HG02870 (cell line): ENCODE results near the gene VRK2.
"Not testable (repeated sequence)": the region's sequence is repeated elsewhere in the genome, so short reads cannot be mapped to it uniquely, and the experiment has no call there.

Source experiments
- ATAC-seq: cut with Tn5 transposase; IDR thresholded peaks from one replicate; pipeline ENCODE4 v1.9.1; 2021; ENCODE audit warnings: mild to moderate bottlenecking, moderate library complexity; ENCODE audit not compliant: unreplicated experiment

Gene VRK2

DNA sequence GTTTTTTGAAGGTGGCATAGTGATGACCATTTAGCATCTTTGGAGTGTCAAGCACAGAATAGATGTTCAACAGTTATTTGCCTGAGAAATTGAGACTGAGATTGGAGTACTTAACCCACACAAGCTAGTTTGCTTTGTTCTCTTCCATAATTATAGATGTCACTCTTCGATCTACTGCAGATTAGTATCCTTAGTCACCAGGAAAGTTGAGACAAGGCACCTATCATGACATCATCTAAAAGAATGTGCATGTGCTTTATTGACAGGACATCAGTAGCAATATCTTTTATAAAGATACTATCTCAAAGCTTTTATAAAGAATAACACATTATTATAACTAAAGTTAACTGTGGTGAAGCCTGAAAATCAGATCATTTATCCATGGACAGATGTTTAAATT is 6.4 kb downstream of the VRK2 start:
- no peak for ATAC-seq

- no peak for ATAC-seq
These were observed 7.7 kb downstream of the VRK2 start for GRCh38 chr2:58054264-58054663.

DNA sequence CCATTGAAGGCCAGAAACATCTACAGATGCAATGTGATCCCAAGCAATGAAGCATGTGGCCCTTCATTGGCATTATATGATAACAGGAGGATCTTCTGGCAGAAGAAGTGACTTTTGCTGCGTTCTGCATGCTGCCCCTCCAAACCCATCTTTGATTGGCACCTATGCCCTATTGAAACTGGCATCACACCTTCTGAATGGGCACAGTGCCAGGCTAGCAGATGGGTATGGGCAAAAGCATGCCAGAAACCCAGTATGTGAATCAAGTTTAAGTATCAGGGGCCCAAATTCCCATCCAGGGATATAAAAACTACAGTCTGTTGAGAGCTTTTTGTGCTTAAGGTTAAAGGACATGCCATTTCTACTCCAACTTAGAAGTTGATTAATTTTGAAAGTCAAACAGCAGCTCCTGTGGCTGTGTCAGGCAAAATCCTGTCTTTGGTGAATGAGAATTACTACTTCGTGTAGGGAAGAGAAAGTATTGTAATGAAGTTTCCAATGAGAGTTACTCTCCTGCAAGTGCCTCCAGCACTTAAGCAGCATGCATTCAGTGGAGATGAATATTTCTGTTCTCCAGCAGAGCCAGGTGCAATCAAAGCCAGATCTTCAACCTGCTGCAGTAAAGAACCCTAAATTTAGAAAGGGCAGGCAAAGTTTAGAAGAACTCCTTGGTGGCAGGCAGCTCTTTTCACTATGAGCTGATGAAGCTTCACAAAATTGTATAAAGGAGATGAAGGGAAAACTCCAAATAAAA is 8.6 kb downstream of the VRK2 start:
- ATAC-seq, result peak; percentile 66

DNA sequence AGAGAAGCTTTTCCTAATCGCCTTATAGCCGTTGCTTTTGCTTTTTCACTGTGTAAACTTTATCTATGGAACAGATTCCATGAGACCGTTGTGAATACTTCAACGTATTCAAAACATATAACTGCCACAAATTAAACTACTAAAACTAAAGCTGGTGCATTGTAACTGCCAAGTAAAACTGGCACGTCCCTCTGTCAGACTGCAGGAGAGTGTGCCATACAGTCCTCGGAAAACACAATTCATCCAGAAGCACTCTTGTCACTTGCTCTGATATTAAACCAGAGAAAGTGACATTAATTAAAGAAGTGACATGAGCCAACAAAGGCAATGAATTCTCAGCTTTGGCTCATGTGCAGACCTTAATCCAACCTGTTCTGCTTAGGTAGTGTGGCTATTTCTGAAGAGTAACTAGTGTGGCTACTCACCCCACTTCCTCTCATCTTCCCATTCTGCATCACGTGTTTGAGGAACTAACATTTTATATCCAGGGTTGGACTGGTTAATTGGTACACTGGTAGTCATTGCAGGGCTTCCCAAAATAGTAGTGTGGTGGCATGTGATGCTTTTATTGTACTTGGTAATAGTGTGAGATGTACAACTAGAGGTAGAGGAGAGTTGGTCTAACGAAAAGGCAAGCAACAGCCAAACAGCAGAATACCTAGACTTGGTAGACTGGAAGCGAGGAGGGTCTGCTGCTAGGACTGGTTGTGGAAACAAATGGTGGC is 9.7 kb downstream of the VRK2 start:
- no peak for ATAC-seq

- no peak for ATAC-seq
These were observed 11.3 kb downstream of the VRK2 start for GRCh38 chr2:58057707-58058530.

DNA sequence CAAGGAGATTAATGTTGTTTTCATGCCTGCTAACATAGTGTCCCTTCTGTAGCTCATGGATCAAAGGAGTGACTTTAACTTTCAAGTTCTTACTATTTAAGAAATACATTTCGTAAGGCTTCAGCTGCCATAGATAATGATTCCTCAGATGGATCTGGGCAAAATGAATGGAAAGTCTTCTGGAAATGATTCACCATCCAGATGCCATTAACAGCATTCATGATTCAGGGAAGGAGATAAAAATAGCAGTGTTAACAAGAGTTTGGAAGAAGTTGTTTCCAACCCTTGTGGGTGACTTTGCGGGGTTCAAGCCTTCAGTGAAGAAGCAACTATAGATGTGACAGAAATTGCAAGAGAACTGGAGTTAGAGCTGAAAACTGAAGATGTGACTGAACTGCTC is 17.0 kb downstream of the VRK2 start:
- no peak for ATAC-seq

DNA sequence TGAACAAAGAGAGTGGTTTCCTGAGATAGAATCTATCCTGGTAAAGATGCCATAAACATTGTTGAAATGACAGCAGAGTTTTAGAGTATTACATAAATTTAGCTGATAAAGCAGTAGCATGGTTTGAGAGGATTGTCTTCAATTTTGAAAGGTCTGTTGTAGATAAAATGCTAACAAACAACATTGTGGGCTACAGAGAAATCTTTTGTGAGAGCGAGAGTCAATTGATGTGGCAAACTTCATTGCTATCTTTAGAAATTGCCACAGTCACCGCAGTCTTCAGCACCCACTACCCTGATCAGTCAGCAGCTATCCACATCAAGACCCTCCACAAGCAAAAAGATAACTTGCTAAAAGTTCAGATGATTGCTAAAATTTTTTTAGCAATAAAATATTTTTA is 17.5 kb downstream of the VRK2 start:
- no peak for ATAC-seq

GRCh38 chr2:58065248-58065647 is 18.6 kb downstream of the VRK2 start:
- no peak for ATAC-seq

DNA sequence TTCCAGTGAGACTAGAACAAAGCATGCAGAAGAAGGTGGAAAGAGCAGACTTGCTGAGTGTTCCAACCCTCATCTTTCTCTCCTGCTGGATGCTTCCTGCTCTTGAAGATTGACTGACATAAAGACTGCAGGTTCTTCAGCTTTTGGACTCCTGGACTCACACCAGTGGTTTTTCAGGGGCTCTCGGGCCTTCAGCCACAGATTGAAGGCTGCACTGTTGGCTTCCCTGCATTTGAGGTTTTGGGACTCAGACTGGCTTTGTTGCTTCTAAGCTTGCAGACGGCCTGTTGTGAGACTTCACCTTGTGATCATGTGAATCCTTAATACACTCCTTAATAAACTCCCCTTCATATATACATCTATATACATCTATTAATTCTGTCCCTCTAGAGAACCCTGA is 20.4 kb downstream of the VRK2 start:
- no peak for ATAC-seq

GRCh38 chr2:58070765-58071164 is 24.2 kb downstream of the VRK2 start:
- ATAC-seq, result no peak

- ATAC-seq, result no peak
These were observed 25.5 kb downstream of the VRK2 start for GRCh38 chr2:58072102-58072501.

DNA sequence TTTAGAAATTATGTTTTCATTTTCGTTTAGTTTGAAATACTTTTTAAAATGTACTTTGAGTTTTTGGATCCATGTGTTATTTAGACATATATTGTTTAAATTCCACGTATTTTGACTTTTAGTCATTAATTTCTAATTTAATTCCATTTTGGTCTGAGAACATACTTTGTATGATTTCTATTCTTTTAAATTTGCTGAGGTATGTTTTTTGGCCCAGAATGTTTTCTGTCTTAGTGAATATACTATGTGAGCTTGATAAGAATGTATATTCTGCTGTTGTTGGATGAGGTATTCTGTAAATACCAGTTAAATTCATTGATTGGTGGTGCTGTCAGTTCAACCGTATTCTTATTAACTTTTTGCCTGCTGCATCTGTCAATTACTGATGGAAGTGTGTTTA is 26.4 kb downstream of the VRK2 start:
- ATAC-seq, result no peak

- no peak for ATAC-seq
These were observed 27.1 kb downstream of the VRK2 start for GRCh38 chr2:58073751-58074150.

GRCh38 chr2:58081000-58081399 is 34.4 kb downstream of the VRK2 start:
- no peak for ATAC-seq

GRCh38 chr2:58089081-58089480 is 42.5 kb downstream of the VRK2 start:
- ATAC-seq, result no peak

DNA sequence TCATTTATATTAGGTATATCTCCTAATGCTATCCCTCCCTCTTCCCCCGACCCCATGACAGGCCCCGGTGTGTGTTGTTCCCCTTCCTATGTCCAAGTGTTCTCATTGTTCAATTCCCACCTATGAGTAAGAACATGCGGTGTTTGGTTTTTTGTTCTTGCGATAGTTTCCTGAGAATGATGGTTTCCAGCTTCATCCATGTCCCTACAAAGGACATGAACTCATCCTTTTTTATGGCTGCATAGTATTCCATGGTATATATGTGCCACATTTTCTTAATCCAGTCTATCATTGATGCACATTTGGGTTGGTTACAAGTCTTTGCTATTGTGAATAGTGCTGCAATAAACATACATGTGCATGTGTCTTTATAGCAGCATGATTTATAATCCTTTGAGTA is 46.2 kb downstream of the VRK2 start:
- ATAC-seq, result not testable (repeated sequence)

- ATAC-seq, result no peak
These were observed 50.4 kb downstream of the VRK2 start for GRCh38 chr2:58097025-58097424.

DNA sequence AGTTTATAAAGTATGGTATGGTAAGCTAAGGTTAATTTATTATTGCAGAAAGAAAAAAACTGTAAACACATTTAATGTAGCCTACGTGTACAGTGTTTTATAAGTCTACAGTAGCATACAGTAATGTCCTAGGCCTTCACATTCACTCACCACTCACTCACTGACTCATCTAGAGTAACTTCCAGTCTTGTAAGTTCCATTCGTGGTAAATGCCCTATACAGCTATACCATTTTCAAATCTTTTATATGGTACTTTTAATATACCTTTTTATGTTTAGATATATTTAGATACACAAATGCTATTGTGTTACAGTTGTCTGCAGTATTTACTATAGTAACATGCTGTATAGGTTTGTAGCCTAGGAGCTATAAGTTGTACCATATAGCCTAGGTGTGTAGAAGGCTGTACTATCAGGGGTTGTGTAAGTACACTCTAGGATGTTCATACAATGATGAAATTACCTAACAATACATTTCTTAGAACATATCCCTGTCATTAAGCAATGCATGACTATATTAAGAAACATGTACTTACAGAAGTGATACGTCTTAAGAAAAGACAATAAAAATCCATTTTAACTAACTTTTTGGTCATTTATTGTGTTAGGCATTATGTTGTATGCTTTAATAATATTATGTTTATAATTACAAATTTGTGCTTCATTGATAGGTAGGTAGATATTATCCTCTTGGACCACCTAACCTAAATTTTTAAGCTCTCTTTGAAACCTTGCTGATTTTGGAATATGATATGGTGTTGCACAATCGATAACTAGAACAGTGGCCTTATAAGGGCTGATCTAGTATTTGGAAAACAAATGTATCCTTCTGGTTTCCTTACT is 51.9 kb downstream of the VRK2 start:
- ATAC-seq, result no peak

GRCh38 chr2:58099096-58099769 is 52.6 kb downstream of the VRK2 start:
- ATAC-seq, result no peak

GRCh38 chr2:58101500-58101899 is 54.9 kb downstream of the VRK2 start:
- ATAC-seq, result no peak
